Stimulated activated naive CD8-positive, alpha-beta T cell treated with anti-CD3 and anti-CD28 coated beads, Interleukin-15, Interleukin-2, amounts not matched to agents 100 ng/mL and 50 ng/mL, for 24 hours (primary cell): ENCODE measurements around the gene PCSK4.
"Not testable (repeated sequence)": the region's sequence is repeated elsewhere in the genome, so short reads cannot be mapped to it uniquely, and the experiment has no call there.

Source experiments
- H3K27ac Mint-ChIP-seq: one replicate; pipeline ENCODE4 v1.8.0; 2021; ENCODE audit warnings: mild to moderate bottlenecking, mixed read lengths
- H3K27me3 Mint-ChIP-seq: one replicate; pipeline ENCODE4 v1.8.0; 2021; ENCODE audit warnings: mixed read lengths
- H3K36me3 Mint-ChIP-seq: one replicate; pipeline ENCODE4 v1.8.0; 2021; ENCODE audit warnings: low read depth, mixed read lengths
- H3K4me1 Mint-ChIP-seq: one replicate; pipeline ENCODE4 v1.8.0; 2021; ENCODE audit warnings: low read depth, mixed read lengths
- H3K4me3 Mint-ChIP-seq: one replicate; pipeline ENCODE4 v1.8.0; 2021; ENCODE audit warnings: mild to moderate bottlenecking, mixed read lengths
- H3K9me3 Mint-ChIP-seq: one replicate; pipeline ENCODE4 v1.8.0; 2021; ENCODE audit warnings: mixed read lengths

The PCSK4 gene

GRCh38 chr19:1488282-1488601 lies 1.9 kb downstream of the PCSK4 start:
- Mint-ChIP-seq H3K27ac (no peak overlapping the region), H3K4me3 (no peak overlapping the region), H3K9me3 (no peaks in the 10 kb centered on the region), H3K4me1 (peaks cover 15% of the 10 kb centered on the region), H3K36me3 (no peaks in the 10 kb centered on the region), H3K27me3 (peaks cover 4% of the 10 kb centered on the region)

DNA sequence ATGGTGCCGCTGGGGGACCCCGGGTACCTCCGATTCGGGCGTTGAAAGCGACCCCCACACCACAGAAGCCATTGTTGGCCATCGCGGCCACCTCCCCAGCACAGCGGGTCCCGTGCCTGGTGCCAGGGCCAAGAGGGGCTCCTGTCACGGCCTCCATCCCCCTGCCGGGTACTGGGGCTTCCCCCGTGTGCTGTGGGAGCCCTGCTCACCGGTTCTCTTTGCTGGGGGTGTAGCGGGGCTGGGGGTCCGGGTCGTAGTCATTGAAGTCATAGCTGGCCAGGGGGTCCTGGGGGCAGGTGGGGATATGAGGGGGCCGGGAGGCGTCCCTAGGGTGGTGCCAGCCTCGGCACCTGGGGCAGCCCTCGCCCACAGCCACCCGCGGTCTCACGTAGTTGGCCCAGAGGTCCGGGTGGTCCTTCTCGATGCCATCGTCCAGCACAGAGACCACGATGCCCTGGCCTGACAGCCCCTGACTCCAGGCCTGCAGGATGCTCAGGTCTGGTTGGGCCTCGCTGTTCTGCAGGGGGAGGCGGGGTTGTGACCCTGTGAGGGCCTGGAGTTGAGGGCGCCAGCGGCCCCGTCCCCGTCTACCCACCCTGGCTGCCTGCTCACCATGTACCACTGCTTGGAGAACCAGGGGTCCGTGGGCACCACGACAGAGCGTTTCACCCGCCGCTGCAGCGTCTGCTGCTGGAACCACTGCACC lies 2.4 kb downstream of the PCSK4 start:
- Mint-ChIP-seq H3K9me3 (no peaks in the 10 kb centered on the region), H3K4me1 (peaks cover 15% of the 10 kb centered on the region), H3K36me3 (no peaks in the 10 kb centered on the region), H3K27me3 (peaks cover 4% of the 10 kb centered on the region), H3K4me3 (no peak overlapping the region), H3K27ac (no peak overlapping the region)

DNA sequence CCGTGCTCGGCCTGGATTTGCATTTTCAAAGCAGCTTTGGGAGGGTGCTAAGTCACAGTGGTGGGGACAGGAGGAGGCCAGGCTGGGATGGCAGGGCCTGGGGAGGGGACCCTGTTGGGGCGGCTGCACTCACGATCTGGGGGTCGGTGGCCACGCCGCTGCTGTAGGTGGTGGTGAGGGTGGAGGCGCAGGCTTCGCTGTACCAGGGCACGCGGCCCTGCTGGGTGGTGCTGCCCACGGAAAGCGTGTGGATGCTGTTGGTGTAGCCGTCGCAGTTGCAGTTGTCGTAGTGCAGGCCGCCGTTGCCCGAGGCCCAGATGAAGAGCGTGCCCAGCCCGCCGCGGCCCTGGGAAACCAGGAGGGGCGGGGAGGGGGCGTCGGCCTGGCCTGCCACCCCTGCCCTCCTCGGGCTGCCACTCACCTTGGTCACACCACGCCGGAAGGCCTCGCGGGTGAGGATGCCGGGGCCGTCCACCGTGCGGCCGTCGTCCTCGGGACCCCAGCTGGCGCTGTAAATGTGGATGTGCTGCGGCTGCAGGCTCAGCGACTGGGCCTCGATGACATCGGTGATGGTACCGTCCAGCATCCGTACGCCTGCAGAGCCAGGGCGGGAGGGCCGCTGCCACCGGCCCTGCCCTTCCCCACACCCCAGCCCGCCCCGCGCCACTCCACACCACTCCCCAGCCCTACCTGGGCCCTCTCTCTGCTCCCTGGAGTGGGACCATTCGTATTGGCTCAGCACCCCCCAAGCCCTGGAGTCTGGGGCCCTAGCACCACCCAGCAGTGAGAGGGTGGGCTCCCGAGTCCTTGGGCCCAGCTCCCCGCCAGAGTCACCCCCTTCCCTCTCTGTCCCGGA lies 3.2 kb downstream of the PCSK4 start:
- Mint-ChIP-seq H3K27ac (no peak overlapping the region), H3K4me1 (peaks cover 13% of the 10 kb centered on the region), H3K27me3 (peaks cover 4% of the 10 kb centered on the region), H3K36me3 (no peaks in the 10 kb centered on the region), H3K4me3 (no peak overlapping the region), H3K9me3 (no peaks in the 10 kb centered on the region)

GRCh38 chr19:1483979-1484428 lies 6.1 kb downstream of the PCSK4 start:
- Mint-ChIP-seq H3K36me3 (no peaks in the 10 kb centered on the region), H3K27me3 (no peaks in the 10 kb centered on the region), H3K27ac (no peak overlapping the region), H3K4me1 (peaks cover 7% of the 10 kb centered on the region), H3K9me3 (no peaks in the 10 kb centered on the region), H3K4me3 (no peak overlapping the region)

DNA sequence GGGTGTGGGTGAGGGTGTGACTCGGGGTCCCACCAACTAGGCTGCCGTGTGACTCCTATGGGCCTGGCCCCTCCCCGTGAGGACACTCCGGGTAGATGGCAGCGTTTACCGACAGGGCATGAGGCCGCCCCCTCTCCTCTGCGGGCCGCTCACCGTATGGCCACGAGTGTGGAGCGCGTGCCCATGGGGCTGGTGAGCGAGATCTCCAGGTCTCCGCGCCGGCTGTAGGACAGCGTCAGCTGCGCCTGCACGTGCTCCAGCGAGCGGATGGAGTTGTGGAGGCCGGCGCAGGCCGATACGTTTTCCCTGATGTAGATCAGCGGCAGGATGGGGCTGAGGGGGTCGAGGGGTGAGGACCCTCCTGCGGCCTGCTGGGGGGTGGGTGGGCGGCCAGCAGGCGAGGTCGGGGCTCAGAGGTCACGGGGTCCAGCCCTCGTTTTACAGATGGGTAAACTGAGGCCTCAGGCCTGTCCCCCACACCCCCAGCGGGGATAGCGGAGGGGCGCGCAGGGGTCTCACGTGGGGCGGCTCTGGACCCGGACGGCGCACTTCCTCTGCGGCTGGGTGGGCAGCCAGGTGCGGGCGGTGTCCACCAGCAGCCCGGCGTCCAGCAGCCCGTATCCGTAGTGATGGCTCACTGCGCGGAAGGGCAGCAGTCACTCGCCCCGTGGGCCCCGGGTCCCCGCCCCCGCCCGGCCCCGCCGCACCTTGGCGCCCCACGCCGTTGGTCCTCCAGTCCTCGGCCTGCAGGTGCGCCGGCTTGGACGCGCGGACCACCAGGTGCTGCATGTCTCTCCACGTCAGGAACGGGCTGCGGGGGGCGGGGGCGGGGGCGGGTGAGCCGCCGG lies 6.8 kb downstream of the PCSK4 start:
- H3K9me3 Mint-ChIP-seq: no peaks in the 10 kb centered on the region
- H3K4me3 Mint-ChIP-seq: no peak overlapping the region
- H3K4me1 Mint-ChIP-seq: peaks cover 9% of the 10 kb centered on the region
- no peaks in the 10 kb centered on the region for H3K27me3 Mint-ChIP-seq
- no peak overlapping the region for H3K27ac Mint-ChIP-seq
- H3K36me3 Mint-ChIP-seq: no peaks in the 10 kb centered on the region

- Mint-ChIP-seq H3K27ac (no peak overlapping the region), H3K4me1 (peaks cover 13% of the 10 kb centered on the region), H3K36me3 (peaks cover under 1% of the 10 kb centered on the region), H3K9me3 (no peaks in the 10 kb centered on the region), H3K27me3 (no peaks in the 10 kb centered on the region), H3K4me3 (no peak overlapping the region)
These were observed 7.6 kb downstream of the PCSK4 start for GRCh38 chr19:1482361-1483130.

DNA sequence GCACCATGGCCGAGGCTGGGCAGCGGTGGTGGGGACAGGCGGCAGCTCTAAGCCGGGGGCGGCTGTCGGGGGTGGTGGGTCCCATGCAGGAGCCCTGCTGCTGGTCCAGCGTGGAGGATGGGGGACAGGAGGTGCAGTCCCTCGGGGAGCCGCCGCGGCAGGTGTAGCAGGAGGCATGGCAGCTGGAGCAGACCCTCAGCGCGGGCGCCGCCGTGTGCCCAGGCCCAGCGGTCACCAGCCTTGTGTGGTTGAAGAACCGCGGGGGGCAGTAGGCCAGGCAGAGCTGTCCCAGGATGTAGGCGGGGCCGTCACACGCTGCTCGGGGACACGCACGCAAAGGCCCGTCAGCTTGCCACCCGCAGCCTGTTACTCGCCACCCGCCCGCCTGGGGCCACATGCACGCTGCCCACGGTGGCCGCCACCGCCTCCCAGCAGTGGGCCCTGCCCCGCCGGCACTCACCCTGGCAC lies 8.2 kb downstream of the PCSK4 start:
- no peaks in the 10 kb centered on the region for H3K9me3 Mint-ChIP-seq
- H3K4me1 Mint-ChIP-seq: peaks cover 19% of the 10 kb centered on the region
- H3K36me3 Mint-ChIP-seq: peaks cover 6% of the 10 kb centered on the region
- no peak overlapping the region for H3K4me3 Mint-ChIP-seq
- no peak overlapping the region for H3K27ac Mint-ChIP-seq
- no peaks in the 10 kb centered on the region for H3K27me3 Mint-ChIP-seq

GRCh38 chr19:1481224-1481892 lies 8.8 kb downstream of the PCSK4 start:
- Mint-ChIP-seq H3K27ac (no peak overlapping the region), H3K4me3 (no peak overlapping the region), H3K27me3 (no peaks in the 10 kb centered on the region), H3K9me3 (no peaks in the 10 kb centered on the region), H3K4me1 (peaks cover 20% of the 10 kb centered on the region), H3K36me3 (peaks cover 6% of the 10 kb centered on the region)

- peak within 1 kb of the TSS; percentile 97 for H3K27ac Mint-ChIP-seq
- peaks cover 20% of the 10 kb centered on the region for H3K4me1 Mint-ChIP-seq
- H3K27me3 Mint-ChIP-seq: no peaks in the 10 kb centered on the region
- no peaks in the 10 kb centered on the region for H3K9me3 Mint-ChIP-seq
- peaks cover 6% of the 10 kb centered on the region for H3K36me3 Mint-ChIP-seq
- H3K4me3 Mint-ChIP-seq: peak within 1 kb of the TSS; percentile 92
These were observed 11.0 kb downstream of the PCSK4 start, which contains the start of gene C19orf25 for GRCh38 chr19:1478934-1479707. Gene C19orf25, minus strand, starts transcription at chr19:1479215. Its CDS starts 312 bp downstream, at chr19:1478903.

- not testable (repeated sequence) for H3K27ac Mint-ChIP-seq, H3K9me3 Mint-ChIP-seq, H3K36me3 Mint-ChIP-seq, H3K27me3 Mint-ChIP-seq
- Mint-ChIP-seq H3K4me3 (peak overlapping the region; percentile 92), H3K4me1 (peaks cover 26% of the 10 kb centered on the region)
These were observed 13.1 kb downstream of the PCSK4 start for GRCh38 chr19:1477056-1477455.

DNA sequence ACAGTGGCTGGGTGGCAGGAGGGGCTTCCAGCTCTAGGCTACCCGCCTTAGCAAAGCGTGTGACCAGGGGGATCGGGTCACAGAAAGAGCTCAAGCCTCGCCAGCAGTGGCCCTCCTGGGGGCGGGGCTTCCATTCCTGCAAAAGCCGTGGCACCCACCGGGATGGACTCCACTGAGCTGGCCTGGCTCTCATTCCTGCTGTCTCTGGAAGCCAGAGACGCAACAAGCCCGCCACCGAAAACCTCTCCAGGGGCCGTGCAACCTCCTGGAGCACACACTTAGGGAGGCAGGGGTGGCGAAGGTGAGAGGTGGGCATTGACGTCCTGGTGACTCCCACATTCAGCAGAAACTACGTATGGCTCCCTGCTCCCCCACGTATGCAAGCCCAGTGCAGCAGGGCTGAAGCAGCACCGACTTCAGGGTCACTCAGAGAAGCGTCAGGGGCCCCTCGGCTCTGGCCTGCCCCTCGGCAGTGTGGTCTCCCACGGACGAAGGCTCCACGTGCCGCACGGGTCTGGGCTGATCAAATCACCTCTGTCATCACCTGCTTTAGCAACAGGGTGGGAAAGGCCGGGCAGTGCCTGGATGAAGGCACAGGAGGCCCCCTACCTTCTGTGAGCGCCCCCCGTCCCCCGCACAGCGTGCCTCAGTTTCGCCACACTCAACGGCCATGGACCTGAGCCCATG lies 14.3 kb downstream of the PCSK4 start:
- Mint-ChIP-seq H3K27ac (no peak overlapping the region), H3K4me3 (no peak overlapping the region), H3K4me1 (peaks cover 33% of the 10 kb centered on the region), H3K27me3 (no peaks in the 10 kb centered on the region), H3K9me3 (no peaks in the 10 kb centered on the region), H3K36me3 (peaks cover 6% of the 10 kb centered on the region)

GRCh38 chr19:1474765-1475351 lies 15.3 kb downstream of the PCSK4 start:
- H3K9me3 Mint-ChIP-seq: no peaks in the 10 kb centered on the region
- H3K4me1 Mint-ChIP-seq: peaks cover 36% of the 10 kb centered on the region
- H3K27me3 Mint-ChIP-seq: no peaks in the 10 kb centered on the region
- no peak overlapping the region for H3K27ac Mint-ChIP-seq
- peaks cover 6% of the 10 kb centered on the region for H3K36me3 Mint-ChIP-seq
- H3K4me3 Mint-ChIP-seq: no peak overlapping the region
